ENCODE data around the gene CXCR5. TPM values are rescaled to one million over a fixed set of nuclear protein-coding genes. Genes with fewer than 3 reads are reported as not detected.

The CXCR5 gene
- total and polyA plus RNA-seq, 7 donors: under 0.01 to 11.5 (median 0.23) TPM; not detected in 4

GRCh38 chr11:118884875-118885274, 1.2 kb downstream of the CXCR5 start:
- no peaks in the 10 kb centered on the region for H3K27me3 ChIP-seq
- no peaks in the 10 kb centered on the region for H3K9me3 ChIP-seq
- intact Hi-C loops (cut with DNase I): no loop called here
- 85 to 89% methylated on average over 9 of the region's 9 CpGs for WGBS, 2 donors
- no peak for TF ChIP-seq POLR2AphosphoS5 (IDR thresholded peaks at IDR 0.05)
- no peak for TF ChIP-seq POLR2A (IDR thresholded peaks at IDR 0.05)
- no peak for TF ChIP-seq CTCF (IDR thresholded peaks at IDR 0.05)
- TF ChIP-seq EP300 (IDR thresholded peaks at IDR 0.05): no peak
- H3K4me1 ChIP-seq: peaks cover 0 to 50% (median 41%) of the 10 kb centered on the region in 4 donors
- peak overlapping the region in 1 of 4 donors; percentile 60 for H3K4me3 ChIP-seq
- no peaks in the 10 kb centered on the region for H3K36me3 ChIP-seq
- no peak for DNase-seq
- H3K27ac ChIP-seq: peak overlapping the region in 3 of 4 donors; percentile 84 to 95 (median 84)

- DNase-seq: no peak
- WGBS, 2 donors: 77 to 89% methylated on average over 12 of the region's 12 CpGs
- Histone ChIP-seq H3K27me3 (no peaks in the 10 kb centered on the region), H3K9me3 (no peaks in the 10 kb centered on the region), H3K27ac (peak overlapping the region in 3 of 4 donors; percentile 84 to 95 (median 84)), H3K4me3 (peak overlapping the region in 1 of 4 donors; percentile 60), H3K36me3 (no peaks in the 10 kb centered on the region), H3K4me1 (peaks cover 0 to 55% (median 46%) of the 10 kb centered on the region in 4 donors)
- intact Hi-C loops (cut with DNase I): no loop called here
- TF ChIP-seq POLR2A (IDR thresholded peaks at IDR 0.05) (no peak), POLR2AphosphoS5 (IDR thresholded peaks at IDR 0.05) (no peak), CTCF (IDR thresholded peaks at IDR 0.05) (no peak), EP300 (IDR thresholded peaks at IDR 0.05) (no peak)
Measured at GRCh38 chr11:118885319-118885718, 1.6 kb downstream of the CXCR5 start.

GRCh38 chr11:118885831-118886565, 2.3 kb downstream of the CXCR5 start:
- 68 to 75% methylated on average over 12 of the region's 12 CpGs for WGBS, 2 donors
- Histone ChIP-seq H3K4me1 (peaks cover 0 to 59% (median 50%) of the 10 kb centered on the region in 4 donors), H3K36me3 (no peaks in the 10 kb centered on the region), H3K4me3 (peak overlapping the region in 3 of 4 donors; percentile 38 to 60 (median 44)), H3K27me3 (no peaks in the 10 kb centered on the region), H3K27ac (peak overlapping the region; percentile 79 to 95 (median 84)), H3K9me3 (no peaks in the 10 kb centered on the region)
- TF ChIP-seq EP300 (IDR thresholded peaks at IDR 0.05) (no peak), CTCF (IDR thresholded peaks at IDR 0.05) (no peak), POLR2AphosphoS5 (IDR thresholded peaks at IDR 0.05) (no peak), POLR2A (IDR thresholded peaks at IDR 0.05) (no peak)
- DNase-seq: no peak
- intact Hi-C loops (cut with DNase I): no loop called here

GRCh38 chr11:118886681-118887111, 3.0 kb downstream of the CXCR5 start:
- intact Hi-C loops (cut with DNase I): no loop called here
- Histone ChIP-seq H3K36me3 (no peaks in the 10 kb centered on the region), H3K27ac (peak overlapping the region; percentile 79 to 95 (median 84)), H3K27me3 (no peaks in the 10 kb centered on the region), H3K9me3 (no peaks in the 10 kb centered on the region), H3K4me3 (peak overlapping the region; percentile 16 to 60 (median 41)), H3K4me1 (peaks cover 0 to 59% (median 50%) of the 10 kb centered on the region in 4 donors)
- TF ChIP-seq POLR2AphosphoS5 (IDR thresholded peaks at IDR 0.05): no peak
- no peak for TF ChIP-seq POLR2A (IDR thresholded peaks at IDR 0.05)
- no peak for TF ChIP-seq EP300 (IDR thresholded peaks at IDR 0.05)
- no peak for TF ChIP-seq CTCF (IDR thresholded peaks at IDR 0.05)
- 68 to 74% methylated on average over 8 of the region's 8 CpGs for WGBS, 2 donors
- no peak for DNase-seq

Measured in sigmoid colon (tissue), 7 donors.